ENCODE measurements around the gene USP7.
"Not testable (repeated sequence)": the region's sequence is repeated elsewhere in the genome, so short reads cannot be mapped to it uniquely, and the experiment has no call there.

The USP7 gene

GRCh38 chr16:8975039-8975438 lies 11.3 kb upstream of the USP7 start:
- no peak for TF ChIP-seq CTCF (IDR thresholded peaks at IDR 0.05; ENCODE audit: control insufficient read depth, extremely low read depth, insufficient read depth)
- no peak overlapping the region for H3K4me3 ChIP-seq (ENCODE audit: low read depth, low read length)
- DNase-seq (ENCODE audit: low read depth): no peak

- TF ChIP-seq CTCF (IDR thresholded peaks at IDR 0.05; ENCODE audit: control insufficient read depth, extremely low read depth, insufficient read depth): no peak
- no peak overlapping the region for H3K4me3 ChIP-seq (ENCODE audit: low read depth, low read length)
- DNase-seq (ENCODE audit: low read depth): no peak
Observed at GRCh38 chr16:8972843-8973586, 9.3 kb upstream of the USP7 start.

GRCh38 chr16:8971416-8971815 lies 7.7 kb upstream of the USP7 start:
- DNase-seq (ENCODE audit: low read depth): no peak
- TF ChIP-seq CTCF (IDR thresholded peaks at IDR 0.05; ENCODE audit: control insufficient read depth, extremely low read depth, insufficient read depth): no peak
- no peak overlapping the region for H3K4me3 ChIP-seq (ENCODE audit: low read depth, low read length)

GRCh38 chr16:8969202-8969897 lies 5.6 kb upstream of the USP7 start:
- not testable (repeated sequence) for H3K4me3 ChIP-seq (ENCODE audit: low read depth, low read length); DNase-seq (ENCODE audit: low read depth)

GRCh38 chr16:8968054-8968453 lies 4.3 kb upstream of the USP7 start:
- DNase-seq (ENCODE audit: low read depth); H3K4me3 ChIP-seq (ENCODE audit: low read depth, low read length): not testable (repeated sequence)

- no peak for TF ChIP-seq CTCF (IDR thresholded peaks at IDR 0.05; ENCODE audit: control insufficient read depth, extremely low read depth, insufficient read depth)
- no peak for DNase-seq (ENCODE audit: low read depth)
Observed at GRCh38 chr16:8967132-8967821, 3.6 kb upstream of the USP7 start.

GRCh38 chr16:8966817-8967131 lies 3.1 kb upstream of the USP7 start:
- TF ChIP-seq CTCF (IDR thresholded peaks at IDR 0.05; ENCODE audit: control insufficient read depth, extremely low read depth, insufficient read depth): no peak
- no peak overlapping the region for H3K4me3 ChIP-seq (ENCODE audit: low read depth, low read length)
- DNase-seq (ENCODE audit: low read depth): no peak

More at GRCh38 chr16:8967132-8967821, 3.6 kb upstream of the USP7 start:
- no peak overlapping the region for H3K4me3 ChIP-seq (ENCODE audit: low read depth, low read length)
